Measurements from ENCODE around the gene ODF2.

DNA sequence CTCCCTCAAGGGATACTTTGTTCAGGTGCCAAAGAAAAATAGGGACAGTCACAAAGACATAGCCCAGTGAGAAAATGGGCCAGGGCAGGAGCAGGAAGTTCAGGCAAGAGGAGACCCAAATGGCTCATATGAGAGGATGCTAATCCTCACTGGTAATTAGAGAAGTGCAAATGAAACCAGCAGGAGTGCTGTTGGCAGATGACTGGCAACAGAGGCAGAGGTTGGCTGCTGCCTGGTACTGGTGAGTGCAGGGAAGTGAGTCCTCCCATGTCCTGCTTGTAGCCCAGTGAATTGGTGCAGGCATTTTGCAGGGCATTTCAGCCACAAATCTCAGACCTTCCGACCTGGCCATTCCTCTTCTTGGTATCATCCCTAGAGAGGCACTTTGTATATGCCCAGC is 23.5 kb downstream of the ODF2 start:
- no peak for TF ChIP-seq TARDBP (IDR thresholded peaks at IDR 0.05)
- no peak for TF ChIP-seq FOXA1 (IDR thresholded peaks at IDR 0.05)
- TF ChIP-seq ARNT (IDR thresholded peaks at IDR 0.05): no peak
- no peak for TF ChIP-seq CTBP1 (IDR thresholded peaks at IDR 0.05; ENCODE audit: borderline replicate concordance)
- TF ChIP-seq SP1 (IDR thresholded peaks at IDR 0.05): no peak
- TF ChIP-seq PKNOX1 (IDR thresholded peaks at IDR 0.05): no peak
- TF ChIP-seq BHLHE40 (IDR thresholded peaks at IDR 0.05; ENCODE audit: borderline replicate concordance): no peak
- TF ChIP-seq SUZ12 (IDR thresholded peaks at IDR 0.05): no peak
- no peak for TF ChIP-seq NFRKB (IDR thresholded peaks at IDR 0.05)
- no peak for TF ChIP-seq FOXM1 (IDR thresholded peaks at IDR 0.05; ENCODE audit: borderline replicate concordance)
- no peak for TF ChIP-seq HDGF (IDR thresholded peaks at IDR 0.05; ENCODE audit: borderline replicate concordance)
- no peak for TF ChIP-seq ELF4 (IDR thresholded peaks at IDR 0.05)
